HepG2 (cell line): ENCODE results near the gene TARP.

Experiments
- ATAC-seq: fragments of 200-7000 bp; cut with Tn5 transposase; 3 replicates; pipeline ENCODE4 v1.9.1; 2020; ENCODE audit warnings: mild to moderate bottlenecking, moderate library complexity
- BruUV-seq: library from RNA; stranded (reverse); fragments of 400-500 nt; replicated peaks from 2 replicates; lab custom pipeline; 2021; lab: Mats Ljungman, UMichigan
- CTCF ChIA-PET: fragments of 300-600 bp; formaldehyde crosslinking; extraction: SDS; loops from one replicate; lab custom pipeline; 2021; ENCODE audit warnings: low total read pairs, inconsistent platforms, low intra/inter-chr PET ratio; lab: Yijun Ruan, JAX
- POLR2A ChIA-PET: fragments of 350-600 bp; sonication (Branson Sonifier 250); formaldehyde crosslinking; loops from one replicate; lab custom pipeline; 2020; ENCODE audit warnings: antibody characterized with exemption, inconsistent platforms; lab: Yijun Ruan, JAX
- DNase-seq: peaks from one replicate; pipeline ENCODE4 v3.0.0-alpha.2; 2015; ENCODE audit warnings: low spot score
- FAIRE-seq: peaks from 3 replicates; lab custom pipeline; 2011; peaks lifted over from hg19 to GRCh38; lab: Jason Lieb, UNC
- H2AFZ ChIP-seq: one replicate; pipeline ENCODE4 v1.6.1; 2011; ENCODE audit warnings: low read length, inconsistent platforms
- H3K27ac ChIP-seq: fragments of 300-600 bp; 3 replicates; pipeline ENCODE4 v1.8.0; 2011; ENCODE audit warnings: mixed run types, mild to moderate bottlenecking, mixed read lengths, low read length, inconsistent platforms; ENCODE audit not compliant: insufficient read depth; ENCODE audit errors: extremely low read length
- H3K27me3 ChIP-seq, 2 experiments: fragments of 200-600 bp in 1 of 2; 2 replicates in 1 of 2; 3 replicates in 1 of 2; pipeline versions ENCODE4 v1.6.0 to v1.8.0; 2011; ENCODE audit warnings: low read length in 2 of 2, mild to moderate bottlenecking in 2 of 2, moderate library complexity in 2 of 2, inconsistent platforms in 1 of 2; ENCODE audit not compliant: insufficient read depth in 2 of 2, control insufficient read depth in 1 of 2
- H3K36me3 ChIP-seq, 2 experiments: fragments of 200-600 bp in 1 of 2; replicated peaks in 1 of 2; 2 replicates in 1 of 2; 3 replicates in 1 of 2; pipeline versions ENCODE4 v1.5.1 to v1.8.0; 2011; ENCODE audit warnings: low read length in 2 of 2, inconsistent platforms in 1 of 2; ENCODE audit not compliant: insufficient read depth in 2 of 2, control insufficient read depth in 1 of 2
- H3K4me1 ChIP-seq: 2 replicates; pipeline ENCODE4 v1.5.1; 2012; ENCODE audit warnings: low read length, inconsistent platforms; ENCODE audit not compliant: insufficient read depth
- H3K4me2 ChIP-seq: 2 replicates; pipeline ENCODE4 v1.6.0; 2011; ENCODE audit warnings: low read depth, low read length, inconsistent platforms
- H3K4me3 ChIP-seq, 3 experiments: fragments of 200-600 bp in 1 of 3; sonication (generic), shearing (Covaris generic) in 1 of 3; replicated peaks in 1 of 3; 2 replicates each; pipeline ENCODE4 v1.5.1; 2011 to 2016; ENCODE audit warnings: low read length in 3 of 3, inconsistent platforms in 2 of 3, low read depth in 2 of 3, mild to moderate bottlenecking in 2 of 3, control low read depth in 1 of 3, mixed read lengths in 1 of 3; ENCODE audit not compliant: insufficient read depth in 1 of 3
- H3K79me2 ChIP-seq: one replicate; pipeline ENCODE4 v1.6.1; 2011; ENCODE audit warnings: low read length, inconsistent platforms; ENCODE audit not compliant: insufficient read depth
- H3K9ac ChIP-seq: 2 replicates; pipeline ENCODE4 v1.6.0; 2011; ENCODE audit warnings: mild to moderate bottlenecking, low read depth, low read length, inconsistent platforms; ENCODE audit not compliant: insufficient read depth
- H3K9me3 ChIP-seq: 2 replicates; pipeline ENCODE4 v1.5.1; 2012; ENCODE audit warnings: mild to moderate bottlenecking, low read length
- H4K20me1 ChIP-seq: 2 replicates; pipeline ENCODE4 v1.6.0; 2011; ENCODE audit warnings: inconsistent platforms, mild to moderate bottlenecking, low read length, moderate library complexity; ENCODE audit not compliant: insufficient read depth
- ARID2 ChIP-seq: sonication (generic); formaldehyde crosslinking; IDR thresholded peaks from 2 replicates; pipeline ENCODE4 v1.8.1; 2022; ENCODE audit warnings: mild to moderate bottlenecking, missing genetic modification reagents, borderline replicate concordance
- ATF3 ChIP-seq: sonication (generic); formaldehyde crosslinking; IDR thresholded peaks from 2 replicates; pipeline ENCODE4 v1.4.0; 2020; ENCODE audit warnings: missing genetic modification reagents
- FOXJ3 ChIP-seq: sonication (generic); formaldehyde crosslinking; IDR thresholded peaks from 2 replicates; pipeline ENCODE4 v1.4.0; 2020; ENCODE audit warnings: missing genetic modification reagents, mild to moderate bottlenecking, borderline replicate concordance
- GATAD1 ChIP-seq: IDR thresholded peaks from 2 replicates; pipeline ENCODE4 v1.6.1; 2016; ENCODE audit warnings: missing genetic modification reagents, missing compliant biosample characterization
- LCORL ChIP-seq, 2 experiments: fragments of 450-650 bp in 1 of 2; sonication (generic) in 1 of 2; formaldehyde crosslinking in 1 of 2; IDR thresholded peaks; 2 replicates each; pipeline versions ENCODE4 v1.5.0 to v1.6.1; 2017 to 2020; ENCODE audit warnings: antibody characterized with exemption in 1 of 2, missing genetic modification reagents in 1 of 2
- SOX5 ChIP-seq: IDR thresholded peaks from 2 replicates; pipeline ENCODE4 v1.6.1; 2016; ENCODE audit warnings: borderline replicate concordance
- TRIM22 ChIP-seq: fragments of 450-650 bp; IDR thresholded peaks from 2 replicates; pipeline ENCODE4 v1.6.1; 2017
- TSC22D2 ChIP-seq: sonication (generic); formaldehyde crosslinking; IDR thresholded peaks from 2 replicates; pipeline ENCODE4 v1.5.1; 2020; ENCODE audit warnings: missing genetic modification reagents, mild to moderate bottlenecking, borderline replicate concordance
- YEATS4 ChIP-seq: sonication (generic); formaldehyde crosslinking; IDR thresholded peaks from 2 replicates; pipeline ENCODE4 v1.4.0; 2020; ENCODE audit warnings: missing genetic modification reagents, borderline replicate concordance
- ZBTB2 ChIP-seq: sonication (generic); formaldehyde crosslinking; IDR thresholded peaks from 2 replicates; pipeline ENCODE4 v1.8.0; 2022; ENCODE audit warnings: low read depth, missing genetic modification reagents
- ZFP82 ChIP-seq: sonication (generic); formaldehyde crosslinking; IDR thresholded peaks from 2 replicates; pipeline ENCODE4 v1.5.1; 2020; ENCODE audit warnings: mild to moderate bottlenecking, missing genetic modification reagents, borderline replicate concordance
- ZNF180 ChIP-seq: sonication (generic); formaldehyde crosslinking; IDR thresholded peaks from 2 replicates; pipeline ENCODE4 v1.4.0; 2020; ENCODE audit warnings: low read depth, missing genetic modification reagents, borderline replicate concordance
- ZNF639 ChIP-seq: conservative IDR thresholded peaks from 2 replicates; pipeline ENCODE4 v1.6.1; 2018; ENCODE audit warnings: missing genetic modification reagents
- ZNF749 ChIP-seq: sonication (generic); formaldehyde crosslinking; IDR thresholded peaks from 2 replicates; pipeline ENCODE4 v1.8.0; 2022; ENCODE audit warnings: mild to moderate bottlenecking, missing genetic modification reagents, moderate library complexity, borderline replicate concordance
- in situ Hi-C: cut with HindIII; loops from 2 replicates; pipeline ENCODE4 v1.10.0; 2017; ENCODE audit warnings: low pct_unique_long_range_greater_than_20kb; ENCODE audit not compliant: extremely low pct_ligation_motif_present
- intact Hi-C: fragments of 100-400 bp; cut with micrococcal nuclease; formaldehyde crosslinking; loops from one replicate; pipeline ENCODE4 v1.10.0; 2022; ENCODE audit not compliant: unreplicated experiment

Gene TARP

GRCh38 chr7:38281266-38281665, 7.8 kb upstream of the TARP start:
- ATAC-seq (no peak), DNase-seq (no peak), FAIRE-seq (no peak)
- no peaks in the 10 kb centered on the region for H3K4me1 ChIP-seq
- no peak overlapping the region for H3K27ac ChIP-seq
- no peak overlapping the region for H2AFZ ChIP-seq
- CTCF ChIA-PET: no interaction called here
- TF ChIP-seq SOX5 (CRISPR knock-in tag) (no peak), FOXJ3 (no peak), TSC22D2 (CRISPR knock-in tag) (no peak), ZBTB2 (CRISPR knock-in tag) (no peak), TRIM22 (no peak), ZFP82 (CRISPR knock-in tag) (no peak), ZNF639 (CRISPR knock-in tag) (no peak), ZNF749 (CRISPR knock-in tag) (no peak), YEATS4 (CRISPR knock-in tag) (no peak), ARID2 (no peak), ATF3 (CRISPR knock-in tag) (no peak), LCORL (IDR thresholded peaks at IDR 0.05) (no peak), LCORL (CRISPR knock-in tag; IDR thresholded peaks at IDR 0.05) (no peak), ZNF180 (CRISPR knock-in tag) (no peak), GATAD1 (no peak)
- 0 out of 5 replicates have a peak, but pooled peaks cover 0 to 3% of the 10 kb centered on the region in 2 experiments for H3K27me3 ChIP-seq
- in situ Hi-C loops: no loop called here
- H3K9ac ChIP-seq: no peak overlapping the region
- H3K79me2 ChIP-seq: no peaks in the 10 kb centered on the region
- no TSS peak for BruUV-seq
- H3K36me3 ChIP-seq: no peaks in the 10 kb centered on the region
- H3K4me2 ChIP-seq: no peak overlapping the region
- intact Hi-C loops: no loop called here
- POLR2A ChIA-PET: no interaction called here
- H3K9me3 ChIP-seq: no peaks in the 10 kb centered on the region
- no peak overlapping the region for H3K4me3 ChIP-seq
- H4K20me1 ChIP-seq: no peaks in the 10 kb centered on the region
